Liver (tissue), 9 donors: ENCODE results near the gene KANK4. TPM values are rescaled to one million over a fixed set of nuclear protein-coding genes. Genes with fewer than 3 reads are reported as not detected.

Source experiments
- DNase-seq: peaks from one replicate; pipeline ENCODE4 v3.0.0-alpha.2; 2017; ENCODE audit warnings: low spot score
- H3K27ac ChIP-seq, 2 donors: one replicate each; pipeline ENCODE4 v1.7.0; 2013; ENCODE audit warnings: inconsistent platforms in 2 of 2, low read length in 2 of 2, control low read depth in 1 of 2, low read depth in 1 of 2, mild to moderate bottlenecking in 1 of 2
- H3K27me3 ChIP-seq, 4 donors: one replicate each; pipeline versions ENCODE4 v1.6.1 to v1.7.0; 2013; ENCODE audit warnings: low read length in 3 of 4, inconsistent platforms in 1 of 4, mild to moderate bottlenecking in 1 of 4, moderate library complexity in 1 of 4; ENCODE audit not compliant: control insufficient read depth in 4 of 4, insufficient read depth in 4 of 4
- H3K36me3 ChIP-seq, 4 donors: one replicate each; pipeline versions ENCODE4 v1.6.1 to v1.7.0; 2013; ENCODE audit warnings: low read length in 3 of 4, mild to moderate bottlenecking in 3 of 4, low read depth in 1 of 4, moderate library complexity in 1 of 4; ENCODE audit not compliant: control insufficient read depth in 4 of 4, insufficient read depth in 3 of 4
- H3K4me1 ChIP-seq, 4 donors: one replicate each; pipeline versions ENCODE4 v1.6.1 to v1.7.0; 2013; ENCODE audit warnings: low read length in 3 of 4, mild to moderate bottlenecking in 3 of 4, moderate library complexity in 1 of 4; ENCODE audit not compliant: control insufficient read depth in 4 of 4, insufficient read depth in 4 of 4
- H3K4me3 ChIP-seq, 3 donors: one replicate each; pipeline versions ENCODE4 v1.6.1 to v1.7.0; 2013; ENCODE audit warnings: low read length in 3 of 3, control low read depth in 1 of 3, low read depth in 1 of 3, mild to moderate bottlenecking in 1 of 3
- H3K9ac ChIP-seq, 2 donors: one replicate each; pipeline ENCODE4 v1.7.0; 2013; ENCODE audit warnings: low read length in 2 of 2, mild to moderate bottlenecking in 2 of 2, moderate library complexity in 2 of 2, control low read depth in 1 of 2, low read depth in 1 of 2
- H3K9me3 ChIP-seq, 4 donors: one replicate each; pipeline versions ENCODE4 v1.6.1 to v1.7.0; 2013; ENCODE audit warnings: low read length in 3 of 4; ENCODE audit not compliant: control insufficient read depth in 4 of 4
- ATF3 ChIP-seq: IDR thresholded peaks from 2 replicates; pipeline ENCODE4 v1.6.1; 2016; ENCODE audit warnings: antibody characterized with exemption
- CTCF ChIP-seq: fragments of 150-350 bp; IDR thresholded peaks from 2 replicates; pipeline ENCODE4 v1.5.1; 2017; ENCODE audit warnings: improper control_type of control experiment, low read depth, low read length; ENCODE audit not compliant: missing input control
- EGR1 ChIP-seq, 2 donors: IDR thresholded peaks; 2 replicates each; pipeline ENCODE4 v1.6.1; 2016 to 2018; ENCODE audit warnings: antibody characterized with exemption in 2 of 2, low read depth in 2 of 2
- FOXA1 ChIP-seq: IDR thresholded peaks from 2 replicates; pipeline ENCODE4 v1.6.1; 2016; ENCODE audit warnings: antibody characterized with exemption
- FOXA2 ChIP-seq: IDR thresholded peaks from 2 replicates; pipeline ENCODE4 v1.6.1; 2016; ENCODE audit warnings: antibody characterized with exemption
- HNF4A ChIP-seq, 2 donors: conservative IDR thresholded peaks; 2 replicates each; pipeline ENCODE4 v1.6.1; 2016; ENCODE audit warnings: antibody characterized with exemption in 2 of 2, mild to moderate bottlenecking in 2 of 2
- HNF4G ChIP-seq: IDR thresholded peaks from 2 replicates; pipeline ENCODE4 v1.6.1; 2016; ENCODE audit warnings: antibody characterized with exemption
- JUND ChIP-seq, 2 donors: IDR thresholded peaks; 2 replicates each; pipeline ENCODE4 v1.6.1; 2016; ENCODE audit warnings: antibody characterized with exemption in 2 of 2
- MAX ChIP-seq: IDR thresholded peaks from 2 replicates; pipeline ENCODE4 v1.6.1; 2016; ENCODE audit warnings: antibody characterized with exemption
- NR2F2 ChIP-seq: IDR thresholded peaks from 2 replicates; pipeline ENCODE4 v1.6.1; 2016; ENCODE audit warnings: antibody characterized with exemption
- REST ChIP-seq: IDR thresholded peaks from 2 replicates; pipeline ENCODE4 v1.6.1; 2016; ENCODE audit warnings: antibody characterized with exemption, mild to moderate bottlenecking
- SP1 ChIP-seq: IDR thresholded peaks from 2 replicates; pipeline ENCODE4 v1.6.1; 2018; ENCODE audit warnings: antibody characterized with exemption, mild to moderate bottlenecking
- TAF1 ChIP-seq: conservative IDR thresholded peaks from 2 replicates; pipeline ENCODE4 v1.6.1; 2016; ENCODE audit warnings: antibody characterized with exemption, mild to moderate bottlenecking
- YY1 ChIP-seq: IDR thresholded peaks from 2 replicates; pipeline ENCODE4 v1.6.1; 2016; ENCODE audit warnings: antibody characterized with exemption, mild to moderate bottlenecking
- ZBTB33 ChIP-seq: IDR thresholded peaks from 2 replicates; pipeline ENCODE4 v1.6.1; 2016; ENCODE audit warnings: antibody characterized with exemption
- WGBS: extraction: QIAGEN DNeasy Blood & Tissue Kit; methylation state at CpG from one replicate; pipeline ENCODE4 v1.1.7; 2013; 5-methylcytosine and 5-hydroxymethylcytosine counted together
- polyA plus RNA-seq, 2 donors: library from polyadenylated mRNA; stranded (reverse) in 1 of 2; unstranded in 1 of 2; fragments of 200-250 nt in 1 of 2; fragments of >200 nt in 1 of 2; fragmentation: Nextera tagmentation in 1 of 2; extraction: Ambion mirVana in 1 of 2; gene quantifications; one replicate each; pipeline versions ENCODE4 v1.2.1 to v1.2.3, GENCODE V29; 2013 to 2015
- total RNA-seq, 2 donors: library from RNA; depleted of rRNA; stranded (reverse); fragments of >200 nt; gene quantifications; one replicate each; pipeline ENCODE4 v1.2.3, GENCODE V29; 2014
- donor health status: healthy.
- donor health status: healthy.
- donor health status: healthy.
- donor health status: healthy.
- donor health status: healthy.

KANK4 gene
- total and polyA plus RNA-seq, 4 donors: 0.58 to 4.6 (median 1.1) TPM

- no peaks in the 10 kb centered on the region for H3K36me3 ChIP-seq
These were observed 14.3 kb downstream of the KANK4 start for GRCh38 chr1:62304975-62305374.

GRCh38 chr1:62304515-62304914 is 14.7 kb downstream of the KANK4 start:
- 98% methylated on average over 7 of the region's 7 CpGs for WGBS
- TF ChIP-seq FOXA1 (no peak), REST (no peak), ATF3 (no peak), JUND (IDR thresholded peaks at IDR 0.05) (no peak), FOXA2 (no peak), SP1 (no peak), MAX (no peak), EGR1 (IDR thresholded peaks at IDR 0.05; ENCODE audit: low read depth in 2 of 2) (no peak), TAF1 (no peak), HNF4G (no peak), YY1 (no peak), NR2F2 (no peak), HNF4A (conservative IDR thresholded peaks at IDR 0.05) (no peak)
- no peak for DNase-seq

More at GRCh38 chr1:62304975-62305374, 14.3 kb downstream of the KANK4 start:
- Histone ChIP-seq H3K27me3 (no peaks in the 10 kb centered on the region), H3K27ac (no peak overlapping the region), H3K4me3 (no peak overlapping the region), H3K9me3 (no peaks in the 10 kb centered on the region), H3K9ac (no peak overlapping the region), H3K4me1 (peaks cover 0 to under 1% (median 0%) of the 10 kb centered on the region in 4 donors)
- no peak for DNase-seq
- TF ChIP-seq CTCF: no peak
- no peak for TF ChIP-seq HNF4A (conservative IDR thresholded peaks at IDR 0.05)
- TF ChIP-seq FOXA1: no peak
- TF ChIP-seq ZBTB33: no peak
- TF ChIP-seq ATF3: no peak
- TF ChIP-seq SP1: no peak
- no peak for TF ChIP-seq NR2F2
- no peak for TF ChIP-seq FOXA2
- no peak for TF ChIP-seq TAF1
- WGBS: 79% methylated on average over 7 of the region's 7 CpGs

More at GRCh38 chr1:62304515-62304914, 14.7 kb downstream of the KANK4 start:
- no peak overlapping the region for H3K9ac ChIP-seq
- no peaks in the 10 kb centered on the region for H3K36me3 ChIP-seq
- no peak overlapping the region for H3K4me3 ChIP-seq
- H3K27ac ChIP-seq: no peak overlapping the region
- peaks cover 0 to 3% (median 0%) of the 10 kb centered on the region in 4 donors for H3K4me1 ChIP-seq
- H3K27me3 ChIP-seq: no peaks in the 10 kb centered on the region
- no peaks in the 10 kb centered on the region for H3K9me3 ChIP-seq
